ENCODE measurements around the gene CYP26A1.

- TF ChIP-seq CTCF (IDR thresholded peaks at IDR 0.05) = no peak
- TF ChIP-seq ZFX (IDR thresholded peaks at IDR 0.05; ENCODE audit: borderline replicate concordance) = no peak
Measured at GRCh38 chr10:93125966-93126365, 52.3 kb downstream of the CYP26A1 start.

Measured in 22Rv1 (cell line).